HCEC 1CT (cell line): ENCODE results near the gene DDN.

Experiments used
- DNase-seq: peaks from one replicate; pipeline ENCODE4 v3.0.0-alpha.2; 2017

Gene DDN

DNA sequence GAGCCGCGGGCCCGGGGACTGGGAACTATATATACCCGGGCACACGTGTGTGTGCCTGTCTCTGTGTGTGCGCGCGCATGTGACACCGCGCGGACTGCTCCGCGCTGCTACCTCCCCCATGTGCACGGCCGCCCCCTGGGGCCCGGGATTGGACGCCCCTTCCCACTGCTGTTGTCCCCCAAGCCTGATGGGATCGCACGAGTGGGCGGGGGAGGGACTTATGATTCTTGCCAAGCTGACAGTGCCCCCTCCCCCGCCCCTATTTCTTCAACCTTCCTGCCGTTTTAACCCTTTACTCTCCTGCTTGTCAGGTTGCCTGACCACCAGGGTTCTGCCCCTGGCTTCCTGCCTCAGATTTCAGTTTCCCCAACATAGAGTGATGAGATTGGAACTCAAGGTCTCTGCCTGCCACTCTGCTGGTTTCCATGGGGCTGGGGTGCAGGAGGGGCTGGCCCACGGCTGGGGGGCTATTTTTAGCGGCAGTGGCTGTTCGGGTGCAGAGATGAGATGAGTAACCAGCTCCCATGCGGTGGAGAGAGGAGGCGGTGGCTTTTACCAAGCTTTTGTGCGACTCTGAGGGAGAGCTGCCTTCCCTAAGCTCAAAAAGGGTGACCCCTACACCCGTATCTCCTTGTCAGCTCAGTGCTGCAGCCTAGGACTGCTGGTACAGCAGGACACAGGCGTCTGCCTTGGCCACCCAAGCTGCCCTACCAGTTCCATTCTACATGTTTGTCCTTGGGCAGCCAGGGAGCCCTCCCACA, at the start of gene DDN:
Gene DDN, minus strand, starts transcription at position 5 of the 761 bp plus-strand sequence. CDS start 88 bp downstream, outside the sequence.
- peak; percentile 31 for DNase-seq

DNA sequence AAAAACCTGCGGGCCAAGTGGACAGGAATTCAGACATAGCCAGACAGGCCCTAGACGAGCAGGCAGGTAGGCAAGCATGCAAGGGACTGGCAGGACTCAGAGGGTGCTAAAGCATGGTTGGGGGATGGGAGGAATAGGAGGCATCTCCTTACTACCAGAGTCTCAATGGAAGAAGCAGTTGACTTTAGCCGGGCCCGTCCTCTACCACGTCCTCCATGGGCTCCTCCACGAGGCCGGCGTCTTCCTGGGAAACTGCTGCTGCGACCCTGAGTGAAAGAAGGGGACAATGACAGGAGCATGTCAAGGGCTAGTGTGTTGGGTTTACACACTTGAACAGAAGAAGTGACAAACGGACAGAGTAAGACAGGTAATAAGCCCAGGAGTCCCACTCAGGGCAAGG, 49.8 kb upstream of the DDN start:
- DNase-seq: no peak

DNA sequence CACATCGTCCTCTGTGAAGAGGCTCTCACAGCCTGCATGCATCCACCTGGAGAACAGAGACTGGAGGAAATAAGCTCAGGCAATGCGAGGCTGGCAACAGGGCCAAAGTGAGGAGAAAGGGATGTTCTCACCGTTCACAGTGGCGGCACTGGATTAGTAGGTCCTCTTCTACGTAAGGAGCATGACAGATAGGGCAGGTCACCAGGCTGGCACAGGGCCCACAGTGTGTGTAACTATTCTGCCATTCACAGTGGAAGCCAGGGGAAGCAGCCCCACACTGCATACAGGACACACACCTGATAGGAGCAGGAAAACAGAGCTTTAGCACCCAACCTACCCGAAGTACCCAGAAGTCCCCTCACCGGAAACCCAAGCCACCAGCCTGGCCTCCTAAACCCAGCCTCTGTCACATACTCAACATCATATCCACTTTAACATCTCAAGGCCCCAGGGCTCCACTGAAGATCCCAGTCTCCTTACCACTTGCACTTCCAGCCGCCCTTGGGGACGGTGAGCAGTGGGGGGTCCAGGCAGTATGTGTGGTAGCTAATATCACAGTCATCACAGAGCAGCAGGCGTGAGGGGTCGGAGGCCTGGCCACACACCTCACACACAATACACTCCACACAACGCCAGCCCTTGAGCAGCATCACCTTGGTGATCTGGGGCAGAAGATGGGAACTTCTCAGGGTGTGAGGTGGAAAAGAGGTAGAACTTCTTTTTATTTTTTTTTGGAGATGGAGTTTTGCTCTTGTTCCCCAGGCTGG, 47.1 kb upstream of the DDN start:
- no peak for DNase-seq

DNA sequence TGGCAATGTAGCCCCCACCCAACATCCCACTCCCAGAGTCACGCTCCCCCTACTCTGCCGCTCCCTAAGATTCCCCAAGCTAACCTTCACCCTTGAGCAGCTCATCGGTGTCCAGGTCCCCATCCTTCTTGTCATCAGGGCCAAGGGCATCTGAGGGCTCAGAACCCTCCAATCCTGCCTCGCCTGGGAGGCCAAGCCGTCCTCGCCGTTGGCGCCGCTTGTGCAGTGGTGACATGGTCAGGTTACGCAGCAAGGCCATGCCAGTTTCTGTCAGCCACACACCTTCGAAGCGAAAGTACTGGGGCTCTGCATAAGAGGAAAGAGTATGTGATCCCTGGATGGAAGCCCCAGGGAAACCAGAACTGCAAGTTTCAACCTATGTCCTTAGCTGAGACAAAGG, 45.5 kb upstream of the DDN start:
- no peak for DNase-seq

DNA sequence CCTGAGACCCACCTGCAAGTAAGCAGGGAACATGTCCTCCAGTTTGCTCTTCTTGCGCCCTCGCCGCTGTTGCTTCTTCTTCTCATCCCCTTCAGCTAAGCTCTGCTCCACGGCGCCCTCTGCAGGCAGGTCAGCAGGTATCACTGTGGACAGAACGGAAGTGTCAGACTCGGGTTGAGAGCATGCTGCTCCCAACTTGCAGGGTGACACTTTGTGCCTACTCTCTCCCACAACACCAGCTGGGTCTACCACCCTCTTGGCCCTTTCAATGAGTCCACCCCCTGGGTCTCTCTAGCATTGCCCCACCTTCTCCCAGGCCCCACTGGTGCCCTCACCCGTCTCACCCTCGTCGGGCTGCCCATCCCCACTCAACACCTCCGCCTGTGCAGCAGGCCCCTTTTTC, 44.7 kb upstream of the DDN start:
- DNase-seq: peak; percentile 27

DNA sequence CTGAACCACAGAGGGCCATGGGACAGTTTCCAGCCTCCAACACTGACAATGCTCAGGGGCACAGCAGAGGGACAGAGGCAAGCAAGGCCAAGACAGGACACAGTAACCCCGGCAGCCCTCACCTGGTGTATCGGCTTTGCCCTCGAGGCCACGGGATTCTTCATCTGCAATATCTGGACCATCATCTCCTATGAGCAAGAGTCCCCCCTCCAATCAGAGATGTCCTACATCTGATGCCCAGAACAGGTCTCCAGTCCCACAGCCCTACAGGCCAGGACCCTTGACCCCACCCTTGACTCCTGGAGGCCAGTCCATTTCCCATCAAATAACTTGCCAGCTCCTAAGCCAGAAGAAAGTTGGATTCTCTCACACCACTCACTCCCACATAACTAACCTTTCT, 44.1 kb upstream of the DDN start:
- DNase-seq: no peak

DNA sequence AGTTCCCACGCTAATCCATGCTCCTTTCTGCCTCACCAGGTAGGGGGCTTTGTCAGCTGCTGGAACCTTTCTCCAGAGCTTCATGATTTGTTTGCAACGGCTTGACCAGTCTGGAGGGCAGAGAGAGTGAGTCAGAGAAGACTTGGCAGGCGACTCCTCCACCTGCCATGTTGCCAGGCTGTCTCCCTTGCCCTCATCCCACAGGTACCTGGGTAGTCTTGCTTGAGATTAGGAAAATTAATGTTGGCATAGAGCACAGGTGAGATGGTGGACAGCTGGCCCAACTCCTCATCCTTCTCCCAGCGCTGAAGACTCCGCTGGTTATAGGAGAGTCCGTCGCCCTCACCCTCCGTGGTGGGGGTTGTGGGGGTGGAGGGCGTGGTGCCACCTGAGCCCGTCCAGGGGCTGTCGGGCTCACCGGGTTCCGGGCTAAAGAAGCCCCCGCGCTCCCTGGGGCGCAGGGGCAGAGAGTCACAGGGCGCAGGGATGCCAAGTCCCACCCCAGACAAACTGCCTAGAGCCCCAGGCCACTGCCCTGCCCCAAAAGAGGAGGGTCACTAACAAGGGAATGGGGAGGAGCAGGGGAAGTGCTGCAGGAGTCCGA, 42.8 kb upstream of the DDN start:
- no peak for DNase-seq

DNA sequence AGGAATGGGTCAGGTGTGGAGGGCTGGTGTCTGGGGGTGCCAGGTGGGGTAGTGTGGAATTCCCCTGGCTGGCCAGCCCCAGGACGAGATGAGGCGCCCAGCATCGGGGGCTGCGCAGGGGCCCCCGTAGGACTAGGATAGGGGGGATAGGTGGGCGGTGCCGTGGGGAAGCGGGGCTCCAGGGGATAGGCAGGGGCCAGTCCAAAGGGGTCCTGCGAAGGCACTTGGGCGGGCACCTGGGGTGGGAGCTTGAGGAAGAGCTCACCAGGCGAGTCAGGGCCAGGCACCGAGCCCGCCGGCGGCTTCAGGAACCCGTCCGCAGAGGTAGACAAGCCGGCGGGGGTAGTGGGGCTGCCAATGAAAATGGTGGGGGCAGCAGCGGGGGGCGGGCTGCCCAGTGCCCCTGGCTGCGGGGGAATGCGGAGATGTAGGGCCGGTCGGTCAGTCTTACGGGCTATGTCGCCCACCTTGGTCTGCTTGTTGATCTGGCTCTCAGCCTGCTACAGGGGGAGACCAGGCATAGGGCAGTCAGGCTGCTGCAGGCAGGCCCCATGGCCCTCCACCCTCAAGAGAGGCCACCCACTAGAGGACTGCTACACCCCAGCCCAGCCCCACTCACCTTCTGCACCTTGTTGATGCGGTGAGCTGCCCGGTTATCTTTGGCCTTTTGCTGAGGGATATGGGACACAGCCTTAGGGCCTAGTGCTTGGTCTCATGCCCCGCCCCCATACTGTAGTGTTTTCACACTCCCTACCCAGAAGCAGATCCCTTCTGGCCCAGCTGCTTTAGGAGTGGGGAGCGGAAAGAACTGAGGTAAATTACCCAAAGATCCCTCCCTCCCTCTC, 42.1 kb upstream of the DDN start:
- DNase-seq: no peak

DNA sequence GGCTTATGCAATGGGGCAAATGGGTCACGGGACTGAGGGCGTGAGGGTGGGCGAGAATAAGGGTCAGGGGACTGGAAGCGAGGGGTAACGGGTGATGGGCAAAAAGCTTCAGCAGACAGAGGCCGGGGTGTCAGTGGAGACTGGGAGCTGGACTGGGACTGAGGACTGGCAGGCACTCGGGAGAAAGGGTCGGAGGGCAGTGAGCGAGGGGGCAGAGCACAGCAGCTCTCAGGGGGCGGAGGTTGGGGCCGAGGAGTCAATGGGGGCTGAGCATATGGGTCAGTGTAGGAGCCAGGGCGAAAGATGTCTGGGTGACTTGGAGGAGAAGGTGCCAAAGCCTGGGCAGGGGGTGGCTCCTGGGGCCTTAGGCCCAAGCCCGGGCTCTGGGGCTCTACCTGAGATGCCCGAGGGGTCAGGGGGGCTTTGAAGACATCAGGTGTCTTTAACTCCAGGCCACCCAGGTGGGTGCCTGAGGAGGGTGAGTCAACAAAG, 41.2 kb upstream of the DDN start:
- DNase-seq: no peak

DNA sequence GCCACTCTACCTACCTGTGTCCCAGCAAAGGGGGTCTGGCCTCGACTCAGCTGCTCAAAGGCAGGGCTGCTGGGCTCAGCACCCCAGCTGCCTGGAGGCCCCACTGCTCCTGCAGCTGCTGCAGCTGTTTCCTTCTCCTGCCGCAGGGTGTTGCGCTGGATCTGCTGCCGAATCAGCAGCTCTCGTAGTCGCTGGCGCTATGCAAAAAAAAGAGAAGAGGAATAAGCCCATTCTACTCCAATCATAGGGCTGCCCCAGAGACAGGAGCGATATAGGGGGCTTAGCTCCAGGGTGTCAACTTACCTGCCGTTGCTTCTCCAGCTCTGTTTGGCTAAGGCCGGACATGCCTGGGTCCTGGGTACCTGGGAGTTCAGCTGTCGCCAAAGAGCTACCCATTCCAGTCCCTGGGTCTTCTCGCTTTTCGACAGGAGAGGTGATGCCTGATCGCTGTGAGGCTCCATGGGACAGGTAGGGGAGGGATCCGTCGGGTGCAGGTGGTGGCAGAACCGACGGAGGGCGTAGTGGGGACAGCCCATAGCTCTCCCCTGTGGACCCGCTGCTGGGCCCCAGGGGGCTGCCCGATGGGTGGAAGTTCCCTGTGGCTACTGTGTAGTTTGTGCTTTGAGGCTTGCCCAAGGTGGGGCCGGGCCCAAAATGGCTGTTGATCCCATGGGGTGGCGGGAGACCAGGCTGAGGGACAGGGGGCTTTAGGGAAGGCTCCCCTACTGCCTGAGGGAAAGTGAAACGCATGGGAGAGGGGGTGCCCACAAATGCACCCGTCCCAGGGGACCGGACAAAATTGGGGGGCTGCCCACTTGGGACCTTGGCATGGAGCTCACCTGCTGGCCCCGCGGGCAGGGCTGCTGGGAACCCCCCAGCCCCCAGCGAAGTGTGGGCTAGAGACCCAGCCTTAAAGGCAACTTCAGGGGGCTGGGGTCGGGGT, 40.5 kb upstream of the DDN start:
- no peak for DNase-seq

DNA sequence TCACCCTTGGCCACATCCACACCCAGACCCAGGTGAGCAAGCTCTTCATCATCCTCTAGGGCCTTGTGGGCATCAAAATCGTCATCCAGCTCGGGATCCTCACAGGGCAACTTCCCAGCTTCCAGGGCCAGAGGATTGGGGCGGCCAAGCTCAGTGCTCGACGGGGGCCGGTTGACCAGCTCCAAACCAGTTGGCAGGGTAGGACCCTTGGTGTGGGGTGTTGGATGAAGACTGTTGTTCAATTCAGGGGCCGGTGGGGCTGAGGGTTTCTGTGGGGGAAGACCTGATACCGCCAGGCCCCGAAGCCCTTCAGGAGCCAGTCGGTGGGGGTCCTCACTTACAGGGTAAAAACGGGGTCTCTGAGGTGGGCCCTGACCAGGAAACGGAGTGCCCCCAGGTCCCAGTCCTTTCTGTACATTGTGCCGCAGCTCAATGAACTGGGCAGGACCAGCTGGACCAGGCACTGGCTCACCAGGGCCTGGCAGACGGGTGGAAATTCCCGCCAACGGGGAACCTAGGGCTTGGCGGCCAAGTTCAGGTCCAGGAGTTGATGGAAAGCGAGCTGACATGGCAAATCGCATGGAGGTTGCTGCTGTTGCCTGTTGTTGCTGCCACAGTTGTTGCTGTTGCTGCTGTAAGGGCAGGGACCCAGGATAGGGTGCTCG, 39.2 kb upstream of the DDN start:
- no peak for DNase-seq

DNA sequence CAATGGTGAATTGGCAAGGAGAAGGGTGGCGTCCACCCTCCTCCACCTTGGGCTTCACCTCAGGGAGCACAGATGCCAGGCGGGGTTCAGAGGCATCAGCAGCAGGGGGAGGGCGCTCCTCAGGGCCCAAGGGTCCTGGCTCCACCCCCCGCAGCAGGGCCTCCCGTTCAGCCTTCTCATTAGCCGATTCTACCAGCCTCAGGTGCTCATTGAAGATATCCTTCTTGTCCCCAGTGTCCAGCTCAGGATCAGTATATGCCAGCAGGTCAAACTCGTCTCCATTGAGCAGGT, 38.7 kb upstream of the DDN start:
- DNase-seq: no peak

DNA sequence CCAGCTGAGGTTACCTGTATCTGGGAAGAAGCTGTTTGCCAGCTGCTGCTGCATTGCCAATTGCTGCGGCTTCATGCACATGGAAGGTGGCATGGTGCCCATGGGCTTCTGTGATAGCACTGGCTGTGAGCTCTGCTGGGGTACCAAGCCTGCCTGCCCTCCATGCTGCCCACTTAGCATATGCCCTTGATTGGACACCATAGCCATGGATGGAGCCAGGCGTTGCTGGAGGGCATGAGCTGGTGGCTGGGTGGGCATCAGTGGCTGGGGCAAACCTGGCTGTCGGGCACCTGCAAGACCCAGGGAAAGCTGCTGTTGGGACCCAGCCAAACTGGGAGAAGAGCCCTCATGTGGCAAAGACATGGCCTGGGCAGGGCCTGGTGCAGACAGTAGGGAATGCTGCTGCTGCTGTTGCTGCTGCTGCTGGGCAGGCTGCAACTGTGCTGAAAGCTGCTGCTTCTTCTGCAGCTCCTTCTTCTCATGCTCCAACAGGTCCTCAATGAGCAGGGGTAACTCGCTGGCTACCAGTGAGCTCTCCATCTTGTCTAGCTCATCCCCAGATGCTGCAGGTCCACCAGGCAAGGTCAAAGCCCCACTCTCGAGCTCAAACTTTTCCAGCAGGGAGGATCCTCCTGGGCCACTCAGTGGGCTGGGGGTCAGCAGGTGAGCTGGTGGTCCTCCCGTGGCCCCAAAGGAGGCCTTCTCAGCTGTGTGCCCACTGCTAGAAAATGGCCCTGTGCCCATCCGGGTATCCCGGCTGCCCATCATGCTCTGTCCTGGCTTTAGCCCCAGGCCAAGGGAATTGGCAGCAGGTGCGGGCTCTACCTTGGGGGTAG, 38.2 kb upstream of the DDN start:
- no peak for DNase-seq

DNA sequence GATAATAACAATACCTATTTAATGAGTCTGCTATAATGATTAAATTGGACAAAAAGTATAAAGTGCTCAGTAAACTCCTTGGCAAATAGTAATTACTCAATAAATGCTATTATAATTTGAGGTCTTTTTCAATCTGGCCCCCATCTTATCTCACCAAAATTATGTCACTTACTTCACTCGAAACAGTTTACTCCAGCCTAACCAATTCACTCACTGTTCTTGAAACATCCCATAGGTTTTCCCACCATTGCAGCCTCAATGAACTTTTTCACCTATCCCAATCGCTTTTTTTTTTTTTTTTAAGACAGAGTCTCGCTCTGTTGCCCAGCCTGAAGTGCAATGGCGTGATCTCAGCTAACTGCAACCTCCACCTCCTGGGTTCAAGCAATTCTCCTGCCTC, 36.9 kb upstream of the DDN start:
- no peak for DNase-seq

DNA sequence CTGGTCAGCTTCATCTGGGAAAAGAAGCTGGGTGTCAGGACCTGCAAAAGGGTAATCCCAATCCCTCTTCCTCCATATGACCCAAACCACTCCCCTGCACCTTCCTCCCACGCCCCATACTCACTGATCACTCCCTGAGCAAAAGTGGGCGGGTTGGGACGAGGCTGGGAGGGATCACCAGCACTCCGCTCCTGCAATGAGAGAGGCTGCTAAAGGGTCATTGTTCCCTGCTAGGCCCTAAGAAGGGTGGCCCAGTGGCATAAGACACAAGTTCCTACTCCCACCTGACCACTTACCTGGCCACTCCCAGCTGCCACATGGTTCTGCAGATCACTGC, 35.1 kb upstream of the DDN start:
- no peak for DNase-seq

DNA sequence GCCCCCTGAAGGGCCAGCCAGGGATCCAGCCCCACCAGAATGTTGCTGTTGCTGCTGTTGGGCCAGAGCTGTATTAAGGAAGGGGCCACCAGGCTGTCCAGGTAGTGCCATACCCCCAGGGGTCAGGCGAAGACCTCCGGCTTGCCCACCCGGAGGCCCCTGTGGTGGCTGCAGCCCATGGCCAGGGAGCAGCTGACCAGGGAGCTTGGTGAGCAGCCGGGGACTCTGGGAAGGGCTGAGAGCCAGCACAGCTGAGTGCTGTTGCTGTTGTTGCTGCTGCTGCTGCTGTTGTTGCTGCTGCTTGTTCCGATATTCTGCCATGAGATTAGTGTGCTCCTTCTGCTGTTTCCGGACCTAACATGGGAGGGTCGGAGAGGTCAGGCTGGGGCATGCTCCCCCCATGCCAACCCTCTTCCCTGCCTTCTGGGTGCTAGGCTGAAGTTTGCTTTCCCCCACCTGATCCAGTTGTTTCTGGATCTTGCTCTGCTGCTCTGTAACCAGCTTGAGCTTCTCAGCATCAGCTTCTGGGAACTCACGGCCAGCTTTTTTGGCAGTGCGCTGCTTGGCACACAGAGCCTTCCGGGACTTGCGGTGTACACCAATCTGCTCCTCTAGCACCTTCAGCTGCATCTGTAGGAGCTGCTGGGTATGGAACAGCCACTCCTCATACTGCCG, 34.6 kb upstream of the DDN start:
- no peak for DNase-seq

DNA sequence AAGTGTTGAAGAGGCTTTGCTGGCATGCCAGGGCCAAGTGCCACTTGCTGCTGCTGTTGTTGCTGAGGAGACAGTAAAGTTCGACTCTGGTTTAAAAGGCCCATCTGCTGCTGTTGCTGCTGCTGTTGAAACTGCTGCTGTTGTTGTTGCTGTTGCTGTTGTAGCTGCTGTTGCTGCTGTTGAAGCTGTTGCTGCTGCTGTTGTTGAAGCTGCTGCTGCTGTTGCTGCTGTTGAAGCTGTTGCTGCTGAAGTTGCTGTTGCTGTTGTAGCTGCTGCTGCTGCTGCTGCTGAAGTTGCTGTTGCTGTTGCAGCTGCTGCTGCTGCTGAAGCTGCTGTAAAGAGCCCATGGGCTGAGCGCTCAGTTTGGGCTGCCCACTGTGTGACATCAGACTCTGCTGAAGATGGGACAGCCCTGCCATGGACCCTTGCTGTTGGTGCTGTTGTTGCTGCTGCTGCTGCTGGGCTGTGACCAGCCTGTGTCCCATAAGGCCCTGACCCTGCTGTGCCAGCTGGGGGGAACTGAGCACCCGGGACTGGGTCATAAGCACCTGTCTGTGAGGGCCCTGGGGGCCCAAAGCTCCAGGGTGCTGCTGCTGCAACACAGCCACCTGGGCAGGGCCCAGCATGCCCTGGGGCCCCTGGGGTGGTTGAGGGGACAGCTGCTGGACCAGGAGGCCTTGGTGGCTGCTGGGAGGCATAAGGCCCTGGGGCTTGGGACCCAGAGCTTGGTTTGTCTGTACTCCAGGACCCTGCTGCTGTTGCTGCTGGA, 33.7 kb upstream of the DDN start:
- no peak for DNase-seq

DNA sequence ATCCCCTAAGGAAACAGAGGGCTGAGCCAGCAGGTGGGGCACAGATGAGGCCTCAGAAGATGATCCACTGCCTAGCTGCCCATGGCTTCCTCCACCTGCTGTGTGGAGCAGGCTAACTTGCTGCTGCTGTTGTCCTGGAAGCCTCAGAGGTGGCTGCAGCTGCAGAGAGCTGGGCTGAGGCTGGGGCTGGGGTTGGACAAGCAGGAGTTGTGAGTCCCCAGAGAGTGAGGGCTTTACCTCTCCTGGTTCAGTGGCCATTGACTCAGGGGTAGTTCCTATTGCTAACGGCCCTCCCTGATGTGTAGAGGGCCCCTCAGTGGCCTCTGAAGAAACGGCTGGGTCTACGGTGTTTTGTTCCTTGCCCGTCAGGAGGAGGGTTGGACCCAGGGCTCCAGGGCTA, 33.1 kb upstream of the DDN start:
- DNase-seq: no peak

DNA sequence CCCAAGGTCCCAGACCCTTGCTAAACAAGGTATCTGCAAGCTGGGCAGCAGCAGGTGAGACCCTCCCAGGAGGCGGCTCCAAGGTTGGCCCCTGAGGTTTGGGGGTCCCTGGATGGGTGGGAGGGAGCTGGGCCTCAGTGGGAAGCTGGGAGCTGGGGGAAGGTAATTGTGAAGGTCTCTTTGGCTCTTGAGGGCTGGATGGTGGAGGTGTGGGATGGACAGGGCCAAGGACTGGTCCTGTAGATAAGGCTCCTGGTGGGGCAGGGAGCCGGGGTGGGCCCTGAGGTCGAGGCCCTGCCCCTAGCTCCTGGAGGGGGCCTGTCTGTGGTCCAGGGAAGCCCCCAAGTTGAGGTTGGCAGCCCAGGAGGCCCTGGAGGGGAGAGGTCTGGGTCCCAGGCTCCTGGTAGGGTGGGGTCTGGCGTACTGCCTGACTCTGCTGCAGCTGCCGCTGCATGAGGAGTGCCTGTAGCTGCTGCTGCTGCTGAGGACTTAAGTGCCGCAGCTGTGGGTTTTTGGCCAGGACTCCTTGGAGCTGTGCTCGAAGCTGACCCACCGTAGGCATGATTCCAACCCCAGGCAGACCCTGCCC, 32.5 kb upstream of the DDN start:
- DNase-seq: no peak
